CD4-positive, CD25-positive, alpha-beta regulatory T cell (primary cell): Measurements from ENCODE around the gene TRAPPC2. TPM values are rescaled to one million over a fixed set of nuclear protein-coding genes. Genes with fewer than 3 reads are reported as not detected.

Experiments used
- ATAC-seq, 2 donors: fragments of 150-1000 bp; cut with Tn5 transposase; one replicate each; pipeline ENCODE4 v1.10.0; 2021; ENCODE audit warnings: low read depth in 2 of 2, moderate number of reproducible peaks in 2 of 2, moderate library complexity in 1 of 2
- DNase-seq, 3 donors: peaks; one replicate each; pipeline versions ENCODE4 v3.0.0 to v3.0.0-alpha.2; 2012 to 2022; ENCODE audit warnings: mixed read lengths in 1 of 3
- H3K27ac ChIP-seq: one replicate; pipeline ENCODE4 v1.7.0; 2013; ENCODE audit warnings: mild to moderate bottlenecking, low read length; ENCODE audit not compliant: insufficient read depth, poor library complexity, severe bottlenecking
- H3K27me3 ChIP-seq: one replicate; pipeline ENCODE4 v1.7.0; 2013; ENCODE audit warnings: low read length; ENCODE audit not compliant: control insufficient read depth, insufficient read depth
- H3K36me3 ChIP-seq: one replicate; pipeline ENCODE4 v1.7.0; 2013; ENCODE audit warnings: mild to moderate bottlenecking, low read length, moderate library complexity; ENCODE audit not compliant: control insufficient read depth, insufficient read depth
- H3K4me1 ChIP-seq: 2 replicates; pipeline ENCODE4 v1.7.0; 2013; ENCODE audit warnings: mild to moderate bottlenecking, low read length; ENCODE audit not compliant: insufficient read depth, control insufficient read depth, poor library complexity, severe bottlenecking
- H3K4me3 ChIP-seq: one replicate; pipeline ENCODE4 v1.7.0; 2013; ENCODE audit warnings: low read depth, mild to moderate bottlenecking, low read length, moderate library complexity
- H3K9me3 ChIP-seq, 2 experiments: 1 replicate in 1 of 2; 2 replicates in 1 of 2; pipeline ENCODE4 v1.7.0; 2013; ENCODE audit warnings: low read length in 2 of 2, mild to moderate bottlenecking in 1 of 2, moderate library complexity in 1 of 2; ENCODE audit not compliant: control insufficient read depth in 2 of 2
- H3K27ac Mint-ChIP-seq, 3 donors: one replicate each; pipeline ENCODE4 v1.8.0; 2020 to 2022; ENCODE audit warnings: mild to moderate bottlenecking in 3 of 3, mixed read lengths in 3 of 3, moderate library complexity in 2 of 3
- H3K27me3 Mint-ChIP-seq: one replicate; pipeline ENCODE4 v1.8.0; 2022; ENCODE audit warnings: mild to moderate bottlenecking, mixed read lengths
- H3K36me3 Mint-ChIP-seq: one replicate; pipeline ENCODE4 v1.8.0; 2020; ENCODE audit warnings: mixed read lengths
- H3K4me1 Mint-ChIP-seq, 4 donors: one replicate each; pipeline ENCODE4 v1.8.0; 2020 to 2022; ENCODE audit warnings: mixed read lengths in 4 of 4, mild to moderate bottlenecking in 1 of 4
- H3K4me3 Mint-ChIP-seq, 4 donors: one replicate each; pipeline ENCODE4 v1.8.0; 2020 to 2022; ENCODE audit warnings: mild to moderate bottlenecking in 4 of 4, mixed read lengths in 4 of 4, moderate library complexity in 3 of 4
- H3K9me3 Mint-ChIP-seq, 7 donors: one replicate each; pipeline ENCODE4 v1.8.0; 2020 to 2022; ENCODE audit warnings: mixed read lengths in 7 of 7, mild to moderate bottlenecking in 3 of 7, moderate library complexity in 2 of 7
- polyA plus RNA-seq, 4 donors: library from polyadenylated mRNA; unstranded; fragments of 300-500 nt; fragmentation: Illumina TruSeq; gene quantifications; one replicate each; pipeline ENCODE4 v1.2.3, GENCODE V29; 2021
- total RNA-seq: library from RNA; stranded (reverse); gene quantifications from one replicate; pipeline ENCODE4 v1.2.3, GENCODE V29; 2022

The TRAPPC2 gene
- total and polyA plus RNA-seq, 5 donors from 2014 or later = 31.3 to 46.9 (median 37.8) TPM

DNA sequence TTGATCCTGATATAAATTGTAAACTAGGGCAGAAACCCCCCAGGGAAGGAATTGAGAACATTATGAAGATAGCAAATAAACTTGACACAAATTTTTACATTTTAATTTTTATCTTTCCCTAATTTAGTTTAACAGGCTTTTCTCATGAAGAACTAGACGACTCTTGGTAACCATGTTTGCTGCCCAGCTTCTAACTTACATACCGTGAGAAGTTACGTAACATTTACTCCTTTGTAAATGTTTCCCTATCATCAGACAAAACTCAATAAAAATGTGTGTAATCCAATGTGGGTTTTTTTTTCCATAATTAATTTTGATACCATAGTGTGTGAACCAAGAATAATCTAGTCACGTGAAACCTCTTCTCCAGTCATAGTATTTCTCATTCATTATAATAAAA is 34.5 kb upstream of the TRAPPC2 start:
- Mint-ChIP-seq H3K9me3 (peaks cover 0 to 2% (median 0%) of the 10 kb centered on the region in 7 donors), H3K36me3 (peaks cover 31% of the 10 kb centered on the region), H3K27ac (no peak overlapping the region), H3K4me3 (no peak overlapping the region), H3K27me3 (no peaks in the 10 kb centered on the region), H3K4me1 (peaks cover 0 to 6% (median 2%) of the 10 kb centered on the region in 4 donors)
- no peak for ATAC-seq
- Histone ChIP-seq H3K4me1 (no peaks in the 10 kb centered on the region), H3K27me3 (no peaks in the 10 kb centered on the region), H3K36me3 (peaks cover 67% of the 10 kb centered on the region), H3K4me3 (no peak overlapping the region), H3K27ac (no peak overlapping the region), H3K9me3 (no peaks in the 10 kb centered on the region)
- DNase-seq = no peak

- Mint-ChIP-seq H3K4me3 (no peak overlapping the region), H3K9me3 (peaks cover 0 to 2% (median 0%) of the 10 kb centered on the region in 7 donors), H3K27ac (no peak overlapping the region)
Measured at GRCh38 chrX:13764765-13765164, 30.3 kb upstream of the TRAPPC2 start.

DNA sequence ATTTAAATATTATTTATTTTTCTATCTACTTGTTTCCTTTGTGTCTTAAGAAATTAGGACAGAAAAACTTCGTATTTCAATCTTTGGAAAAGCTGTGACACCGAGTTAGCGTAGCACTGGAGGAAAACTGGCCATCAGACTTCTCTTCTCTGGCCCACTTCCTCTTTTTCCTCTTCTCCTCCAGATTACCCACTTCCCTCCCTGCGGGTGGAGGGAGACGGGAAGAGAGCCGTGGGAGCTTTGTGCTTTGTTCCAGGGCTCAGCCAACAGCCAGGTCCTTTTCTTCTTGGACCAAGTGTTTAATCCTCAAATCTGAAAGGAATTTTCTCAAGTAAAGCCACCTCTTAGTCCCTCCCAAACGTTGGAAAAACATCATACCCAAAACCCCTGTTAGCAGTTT is 29.9 kb upstream of the TRAPPC2 start:
- Mint-ChIP-seq H3K27ac (no peak overlapping the region), H3K4me1 (peaks cover 0 to 8% (median 1%) of the 10 kb centered on the region in 4 donors), H3K9me3 (peaks cover 0 to 2% (median 0%) of the 10 kb centered on the region in 7 donors), H3K36me3 (peaks cover 36% of the 10 kb centered on the region), H3K4me3 (no peak overlapping the region), H3K27me3 (no peaks in the 10 kb centered on the region)
- no peaks in the 10 kb centered on the region for H3K27me3 ChIP-seq
- ATAC-seq (no peak), DNase-seq (no peak)
- no peak overlapping the region for H3K27ac ChIP-seq
- H3K4me3 ChIP-seq = no peak overlapping the region
- H3K36me3 ChIP-seq = peaks cover 88% of the 10 kb centered on the region
- H3K4me1 ChIP-seq = no peaks in the 10 kb centered on the region
- H3K9me3 ChIP-seq = no peaks in the 10 kb centered on the region

More at GRCh38 chrX:13764765-13765164, 30.3 kb upstream of the TRAPPC2 start:
- ATAC-seq (no peak), DNase-seq (no peak)
- Mint-ChIP-seq H3K36me3 (peaks cover 38% of the 10 kb centered on the region), H3K4me1 (peaks cover 0 to 8% (median 1%) of the 10 kb centered on the region in 4 donors), H3K27me3 (no peaks in the 10 kb centered on the region)
- Histone ChIP-seq H3K36me3 (peaks cover 89% of the 10 kb centered on the region), H3K27ac (no peak overlapping the region), H3K4me1 (no peaks in the 10 kb centered on the region), H3K4me3 (no peak overlapping the region), H3K9me3 (no peaks in the 10 kb centered on the region), H3K27me3 (no peaks in the 10 kb centered on the region)

GRCh38 chrX:13763489-13763888 is 29.1 kb upstream of the TRAPPC2 start:
- H3K4me3 Mint-ChIP-seq = no peak overlapping the region
- H3K9me3 Mint-ChIP-seq = peaks cover 0 to 2% (median 0%) of the 10 kb centered on the region in 7 donors
- Histone ChIP-seq H3K36me3 (peaks cover 88% of the 10 kb centered on the region), H3K9me3 (no peaks in the 10 kb centered on the region), H3K4me3 (no peak overlapping the region), H3K27ac (no peak overlapping the region), H3K27me3 (no peaks in the 10 kb centered on the region), H3K4me1 (no peaks in the 10 kb centered on the region)
- DNase-seq (no peak), ATAC-seq (no peak)
- peaks cover 0 to 8% (median 1%) of the 10 kb centered on the region in 4 donors for H3K4me1 Mint-ChIP-seq
- no peaks in the 10 kb centered on the region for H3K27me3 Mint-ChIP-seq
- H3K27ac Mint-ChIP-seq = no peak overlapping the region
- H3K36me3 Mint-ChIP-seq = peaks cover 37% of the 10 kb centered on the region

DNA sequence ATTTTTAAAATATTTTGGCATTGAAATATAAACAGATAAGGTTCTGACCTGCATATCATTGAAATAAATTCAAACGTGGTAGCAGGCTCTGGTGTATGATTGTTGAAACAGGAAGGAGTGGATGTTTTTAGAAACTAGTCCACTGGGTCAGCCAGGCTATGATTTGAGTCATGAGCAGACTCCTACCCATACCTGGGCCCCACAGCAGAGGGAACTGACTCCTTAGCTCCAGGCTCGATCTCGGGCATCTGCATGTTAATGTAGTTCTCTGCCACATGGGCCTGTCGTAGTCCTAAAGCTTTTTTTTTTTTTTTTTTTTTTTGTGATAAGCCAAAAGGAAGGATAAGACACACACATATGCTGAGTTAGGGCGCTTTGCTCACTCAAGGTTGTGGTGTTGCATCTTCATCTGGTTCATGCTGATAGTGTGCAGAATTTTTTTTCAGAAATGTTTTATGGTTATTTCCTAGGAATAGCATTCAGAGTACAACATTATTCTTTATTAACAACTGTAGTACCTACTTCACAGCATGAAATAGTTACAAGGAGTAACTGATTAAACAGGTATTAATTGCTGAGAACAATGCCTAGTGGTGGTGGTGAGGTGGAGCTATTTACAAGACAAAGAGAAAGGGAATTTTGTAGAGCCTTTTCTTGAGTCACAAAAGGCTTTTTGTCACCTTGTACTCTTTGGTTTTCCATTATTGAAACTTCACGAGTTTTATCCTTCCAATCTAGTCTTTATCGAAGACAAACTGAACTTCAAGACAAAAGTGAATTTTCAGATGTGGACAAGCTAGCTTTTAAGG is 27.4 kb upstream of the TRAPPC2 start:
- DNase-seq = no peak
- H3K9me3 ChIP-seq = no peaks in the 10 kb centered on the region
- Mint-ChIP-seq H3K9me3 (peaks cover 0 to 2% (median 0%) of the 10 kb centered on the region in 7 donors), H3K27ac (no peak overlapping the region), H3K27me3 (no peaks in the 10 kb centered on the region), H3K4me1 (peaks cover 0 to 11% (median 1%) of the 10 kb centered on the region in 4 donors), H3K36me3 (peaks cover 44% of the 10 kb centered on the region), H3K4me3 (no peak overlapping the region)
- H3K27ac ChIP-seq = no peak overlapping the region
- no peak for ATAC-seq
- no peaks in the 10 kb centered on the region for H3K27me3 ChIP-seq
- peaks cover 94% of the 10 kb centered on the region for H3K36me3 ChIP-seq
- no peaks in the 10 kb centered on the region for H3K4me1 ChIP-seq
- no peak overlapping the region for H3K4me3 ChIP-seq

DNA sequence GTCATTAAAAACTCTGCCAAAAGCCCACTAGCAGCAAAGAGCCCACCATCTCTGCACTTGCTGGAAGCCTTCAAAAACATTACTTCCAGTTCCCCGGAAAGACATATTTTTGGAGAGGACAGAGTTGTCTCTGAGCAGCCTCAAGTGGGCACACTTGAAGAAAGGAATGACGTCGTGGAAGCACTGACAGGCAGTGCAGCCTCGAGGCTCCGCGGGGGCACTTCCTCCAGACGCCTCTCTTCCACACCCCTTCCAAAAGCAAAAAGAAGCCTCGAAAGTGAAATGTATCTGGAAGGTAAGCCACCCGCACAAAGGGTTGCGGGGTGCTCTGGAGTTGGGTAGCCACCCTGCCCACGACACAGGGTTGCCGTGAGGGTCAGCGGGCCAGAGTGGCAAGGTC is 26.0 kb upstream of the TRAPPC2 start:
- DNase-seq (no peak), ATAC-seq (no peak)
- no peak overlapping the region for H3K27ac Mint-ChIP-seq
- peaks cover 31% of the 10 kb centered on the region for H3K36me3 Mint-ChIP-seq
- no peaks in the 10 kb centered on the region for H3K9me3 Mint-ChIP-seq
- H3K36me3 ChIP-seq = peaks cover 85% of the 10 kb centered on the region
- no peak overlapping the region for H3K4me3 ChIP-seq
- no peaks in the 10 kb centered on the region for H3K27me3 Mint-ChIP-seq
- H3K4me3 Mint-ChIP-seq = no peak overlapping the region
- no peak overlapping the region for H3K27ac ChIP-seq
- no peaks in the 10 kb centered on the region for H3K9me3 ChIP-seq
- no peaks in the 10 kb centered on the region for H3K27me3 ChIP-seq
- H3K4me1 ChIP-seq = peaks cover 2% of the 10 kb centered on the region
- H3K4me1 Mint-ChIP-seq = peaks cover 0 to 12% (median 3%) of the 10 kb centered on the region in 4 donors

GRCh38 chrX:13759152-13759718 is 24.8 kb upstream of the TRAPPC2 start:
- Mint-ChIP-seq H3K9me3 (no peaks in the 10 kb centered on the region), H3K27me3 (no peaks in the 10 kb centered on the region), H3K4me1 (peaks cover 5 to 20% (median 7%) of the 10 kb centered on the region in 4 donors), H3K4me3 (no peak overlapping the region), H3K36me3 (peaks cover 30% of the 10 kb centered on the region), H3K27ac (no peak overlapping the region)
- Histone ChIP-seq H3K4me1 (peaks cover 10% of the 10 kb centered on the region), H3K4me3 (no peak overlapping the region), H3K36me3 (peaks cover 74% of the 10 kb centered on the region), H3K27me3 (no peaks in the 10 kb centered on the region), H3K9me3 (no peaks in the 10 kb centered on the region), H3K27ac (no peak overlapping the region)
- DNase-seq (no peak), ATAC-seq (no peak)
